Liver (tissue), 9 donors: ENCODE data around the gene SLC12A7. TPM values are rescaled to one million over a fixed set of nuclear protein-coding genes. Genes with fewer than 3 reads are reported as not detected.

Experiments
- DNase-seq: peaks from one replicate; pipeline ENCODE4 v3.0.0-alpha.2; 2017; ENCODE audit warnings: low spot score
- H3K27ac ChIP-seq, 2 donors: one replicate each; pipeline ENCODE4 v1.7.0; 2013; ENCODE audit warnings: inconsistent platforms in 2 of 2, low read length in 2 of 2, control low read depth in 1 of 2, low read depth in 1 of 2, mild to moderate bottlenecking in 1 of 2
- H3K27me3 ChIP-seq, 4 donors: one replicate each; pipeline versions ENCODE4 v1.6.1 to v1.7.0; 2013; ENCODE audit warnings: low read length in 3 of 4, inconsistent platforms in 1 of 4, mild to moderate bottlenecking in 1 of 4, moderate library complexity in 1 of 4; ENCODE audit not compliant: control insufficient read depth in 4 of 4, insufficient read depth in 4 of 4
- H3K36me3 ChIP-seq, 4 donors: one replicate each; pipeline versions ENCODE4 v1.6.1 to v1.7.0; 2013; ENCODE audit warnings: low read length in 3 of 4, mild to moderate bottlenecking in 3 of 4, low read depth in 1 of 4, moderate library complexity in 1 of 4; ENCODE audit not compliant: control insufficient read depth in 4 of 4, insufficient read depth in 3 of 4
- H3K4me1 ChIP-seq, 4 donors: one replicate each; pipeline versions ENCODE4 v1.6.1 to v1.7.0; 2013; ENCODE audit warnings: low read length in 3 of 4, mild to moderate bottlenecking in 3 of 4, moderate library complexity in 1 of 4; ENCODE audit not compliant: control insufficient read depth in 4 of 4, insufficient read depth in 4 of 4
- H3K4me3 ChIP-seq, 3 donors: one replicate each; pipeline versions ENCODE4 v1.6.1 to v1.7.0; 2013; ENCODE audit warnings: low read length in 3 of 3, control low read depth in 1 of 3, low read depth in 1 of 3, mild to moderate bottlenecking in 1 of 3
- H3K9ac ChIP-seq, 2 donors: one replicate each; pipeline ENCODE4 v1.7.0; 2013; ENCODE audit warnings: low read length in 2 of 2, mild to moderate bottlenecking in 2 of 2, moderate library complexity in 2 of 2, control low read depth in 1 of 2, low read depth in 1 of 2
- H3K9me3 ChIP-seq, 4 donors: one replicate each; pipeline versions ENCODE4 v1.6.1 to v1.7.0; 2013; ENCODE audit warnings: low read length in 3 of 4; ENCODE audit not compliant: control insufficient read depth in 4 of 4
- ATF3 ChIP-seq: IDR thresholded peaks from 2 replicates; pipeline ENCODE4 v1.6.1; 2016; ENCODE audit warnings: antibody characterized with exemption
- EGR1 ChIP-seq, 2 donors: IDR thresholded peaks; 2 replicates each; pipeline ENCODE4 v1.6.1; 2016 to 2018; ENCODE audit warnings: antibody characterized with exemption in 2 of 2, low read depth in 2 of 2
- FOXA1 ChIP-seq: IDR thresholded peaks from 2 replicates; pipeline ENCODE4 v1.6.1; 2016; ENCODE audit warnings: antibody characterized with exemption
- FOXA2 ChIP-seq: IDR thresholded peaks from 2 replicates; pipeline ENCODE4 v1.6.1; 2016; ENCODE audit warnings: antibody characterized with exemption
- GABPA ChIP-seq, 2 donors: IDR thresholded peaks in 1 of 2; conservative IDR thresholded peaks in 1 of 2; 2 replicates each; pipeline ENCODE4 v1.6.1; 2016; ENCODE audit warnings: antibody characterized with exemption in 2 of 2, mild to moderate bottlenecking in 1 of 2, moderate library complexity in 1 of 2
- HNF4A ChIP-seq, 2 donors: conservative IDR thresholded peaks; 2 replicates each; pipeline ENCODE4 v1.6.1; 2016; ENCODE audit warnings: antibody characterized with exemption in 2 of 2, mild to moderate bottlenecking in 2 of 2
- HNF4G ChIP-seq: IDR thresholded peaks from 2 replicates; pipeline ENCODE4 v1.6.1; 2016; ENCODE audit warnings: antibody characterized with exemption
- JUND ChIP-seq, 2 donors: IDR thresholded peaks; 2 replicates each; pipeline ENCODE4 v1.6.1; 2016; ENCODE audit warnings: antibody characterized with exemption in 2 of 2
- MAX ChIP-seq: IDR thresholded peaks from 2 replicates; pipeline ENCODE4 v1.6.1; 2016; ENCODE audit warnings: antibody characterized with exemption
- NR2F2 ChIP-seq: IDR thresholded peaks from 2 replicates; pipeline ENCODE4 v1.6.1; 2016; ENCODE audit warnings: antibody characterized with exemption
- RAD21 ChIP-seq, 2 donors: IDR thresholded peaks; 2 replicates each; pipeline ENCODE4 v1.6.1; 2016; ENCODE audit warnings: antibody characterized with exemption in 2 of 2, mild to moderate bottlenecking in 2 of 2
- REST ChIP-seq: IDR thresholded peaks from 2 replicates; pipeline ENCODE4 v1.6.1; 2016; ENCODE audit warnings: antibody characterized with exemption, mild to moderate bottlenecking
- RXRA ChIP-seq, 2 donors: IDR thresholded peaks; 2 replicates each; pipeline ENCODE4 v1.6.1; 2017 to 2018; ENCODE audit warnings: antibody characterized with exemption in 2 of 2, mild to moderate bottlenecking in 1 of 2
- SP1 ChIP-seq: IDR thresholded peaks from 2 replicates; pipeline ENCODE4 v1.6.1; 2018; ENCODE audit warnings: antibody characterized with exemption, mild to moderate bottlenecking
- TAF1 ChIP-seq: conservative IDR thresholded peaks from 2 replicates; pipeline ENCODE4 v1.6.1; 2016; ENCODE audit warnings: antibody characterized with exemption, mild to moderate bottlenecking
- YY1 ChIP-seq: IDR thresholded peaks from 2 replicates; pipeline ENCODE4 v1.6.1; 2016; ENCODE audit warnings: antibody characterized with exemption, mild to moderate bottlenecking
- ZBTB33 ChIP-seq: IDR thresholded peaks from 2 replicates; pipeline ENCODE4 v1.6.1; 2016; ENCODE audit warnings: antibody characterized with exemption
- WGBS: extraction: QIAGEN DNeasy Blood & Tissue Kit; methylation state at CpG from one replicate; pipeline ENCODE4 v1.1.7; 2013; 5-methylcytosine and 5-hydroxymethylcytosine counted together
- polyA plus RNA-seq, 2 donors: library from polyadenylated mRNA; stranded (reverse) in 1 of 2; unstranded in 1 of 2; fragments of 200-250 nt in 1 of 2; fragments of >200 nt in 1 of 2; fragmentation: Nextera tagmentation in 1 of 2; extraction: Ambion mirVana in 1 of 2; gene quantifications; one replicate each; pipeline versions ENCODE4 v1.2.1 to v1.2.3, GENCODE V29; 2013 to 2015
- total RNA-seq, 2 donors: library from RNA; depleted of rRNA; stranded (reverse); fragments of >200 nt; gene quantifications; one replicate each; pipeline ENCODE4 v1.2.3, GENCODE V29; 2014
- TF ChIP-seq, protein P1 (sequence below): fragments of 150-350 bp; IDR thresholded peaks from 2 replicates; pipeline ENCODE4 v1.5.1; 2017; ENCODE audit warnings: improper control_type of control experiment, low read depth, low read length; ENCODE audit not compliant: missing input control
- donor health status: healthy.
- donor health status: healthy.
- donor health status: healthy.
- donor health status: healthy.
- donor health status: healthy.

The SLC12A7 gene
- total and polyA plus RNA-seq, 4 donors, result 12.3 to 64.2 (median 28.9) TPM

- H3K9me3 ChIP-seq, result no peaks in the 10 kb centered on the region
- 87% methylated on average over 5 of the region's 5 CpGs for WGBS
- no peaks in the 10 kb centered on the region for H3K27me3 ChIP-seq
- H3K36me3 ChIP-seq, result no peaks in the 10 kb centered on the region
- peaks cover 12 to 27% (median 17%) of the 10 kb centered on the region in 4 donors for H3K4me1 ChIP-seq
- TF ChIP-seq REST (no peak), YY1 (no peak), FOXA2 (no peak), TAF1 (no peak), NR2F2 (no peak), ATF3 (no peak), ZBTB33 (no peak)
- no peak overlapping the region for H3K27ac ChIP-seq
- no peak overlapping the region for H3K9ac ChIP-seq
- no peak overlapping the region for H3K4me3 ChIP-seq
- DNase-seq, result no peak
These were observed 1.4 kb upstream of the SLC12A7 start for GRCh38 chr5:1113332-1113690.

- no peak overlapping the region for H3K9ac ChIP-seq
- H3K4me1 ChIP-seq, result peaks cover 17 to 32% (median 23%) of the 10 kb centered on the region in 4 donors
- DNase-seq, result no peak
- H3K27ac ChIP-seq, result no peak overlapping the region
- H3K27me3 ChIP-seq, result no peaks in the 10 kb centered on the region
- no peak overlapping the region for H3K4me3 ChIP-seq
- H3K9me3 ChIP-seq, result no peaks in the 10 kb centered on the region
- no peaks in the 10 kb centered on the region for H3K36me3 ChIP-seq
- 79% methylated on average over 13 of the region's 13 CpGs for WGBS
- TF ChIP-seq RXRA (IDR thresholded peaks at IDR 0.05) (no peak), TAF1 (no peak), JUND (IDR thresholded peaks at IDR 0.05) (no peak), HNF4A (conservative IDR thresholded peaks at IDR 0.05) (no peak), FOXA1 (no peak), MAX (no peak), YY1 (no peak), ATF3 (no peak), HNF4G (no peak), GABPA (IDR thresholded peaks at IDR 0.05 in 1 of 2, conservative IDR thresholded peaks at IDR 0.05 in 1 of 2) (no peak), RAD21 (IDR thresholded peaks at IDR 0.05) (no peak), EGR1 (IDR thresholded peaks at IDR 0.05; ENCODE audit: low read depth in 2 of 2) (no peak), NR2F2 (no peak), SP1 (no peak), ZBTB33 (no peak)
- TF ChIP-seq, protein P1, sequence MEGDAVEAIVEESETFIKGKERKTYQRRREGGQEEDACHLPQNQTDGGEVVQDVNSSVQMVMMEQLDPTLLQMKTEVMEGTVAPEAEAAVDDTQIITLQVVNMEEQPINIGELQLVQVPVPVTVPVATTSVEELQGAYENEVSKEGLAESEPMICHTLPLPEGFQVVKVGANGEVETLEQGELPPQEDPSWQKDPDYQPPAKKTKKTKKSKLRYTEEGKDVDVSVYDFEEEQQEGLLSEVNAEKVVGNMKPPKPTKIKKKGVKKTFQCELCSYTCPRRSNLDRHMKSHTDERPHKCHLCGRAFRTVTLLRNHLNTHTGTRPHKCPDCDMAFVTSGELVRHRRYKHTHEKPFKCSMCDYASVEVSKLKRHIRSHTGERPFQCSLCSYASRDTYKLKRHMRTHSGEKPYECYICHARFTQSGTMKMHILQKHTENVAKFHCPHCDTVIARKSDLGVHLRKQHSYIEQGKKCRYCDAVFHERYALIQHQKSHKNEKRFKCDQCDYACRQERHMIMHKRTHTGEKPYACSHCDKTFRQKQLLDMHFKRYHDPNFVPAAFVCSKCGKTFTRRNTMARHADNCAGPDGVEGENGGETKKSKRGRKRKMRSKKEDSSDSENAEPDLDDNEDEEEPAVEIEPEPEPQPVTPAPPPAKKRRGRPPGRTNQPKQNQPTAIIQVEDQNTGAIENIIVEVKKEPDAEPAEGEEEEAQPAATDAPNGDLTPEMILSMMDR, result no peak
These were observed 901 bp upstream of the SLC12A7 start for GRCh38 chr5:1112596-1113331.
